Erythroblast (primary cell): ENCODE results near the gene HDAC6.

ENCODE experiments used
- GATA1 ChIP-seq: IDR thresholded peaks from 2 replicates; pipeline ENCODE4 v1.6.1; 2011; ENCODE audit warnings: low read depth, mild to moderate bottlenecking, control low read depth, low read length, moderate library complexity
- POLR2A ChIP-seq: IDR thresholded peaks from 2 replicates; pipeline ENCODE4 v1.6.1; 2011; ENCODE audit warnings: mild to moderate bottlenecking, low read length

DNA sequence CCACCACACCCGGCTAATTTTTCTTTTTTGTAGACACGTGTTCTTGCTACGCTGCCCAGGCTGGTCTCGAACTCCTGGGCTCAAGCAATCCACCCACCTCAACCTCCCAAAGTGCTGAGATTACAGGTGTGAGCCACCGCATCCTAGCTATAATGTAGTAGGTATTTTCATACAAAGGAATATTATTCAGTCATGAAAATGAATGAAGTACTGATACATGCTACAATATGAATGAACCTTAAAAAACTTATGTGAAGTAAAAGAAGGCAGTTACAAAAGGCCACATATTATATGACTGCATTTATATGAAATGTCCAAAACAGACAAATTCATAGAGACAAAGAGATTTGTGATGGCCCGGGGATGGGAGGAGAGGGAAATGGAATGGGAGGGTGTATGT lies 20.2 kb upstream of the HDAC6 start:
- no peak for TF ChIP-seq POLR2A
- TF ChIP-seq GATA1, result no peak
